MG63 (cell line): ENCODE data around the gene RHOD. TPM values are rescaled to one million over a fixed set of nuclear protein-coding genes. Genes with fewer than 3 reads are reported as not detected.

ENCODE experiments used
- DNase-seq: peaks from one replicate; pipeline ENCODE4 v3.0.0-alpha.2; 2020
- H3K27me3 ChIP-seq: fragments of 250-450 bp; sonication (Bioruptor Pico); 2 replicates; pipeline ENCODE4 v1.5.1; 2020; ENCODE audit warnings: mild to moderate bottlenecking, moderate library complexity
- H3K36me3 ChIP-seq: fragments of 250-450 bp; sonication (Bioruptor Pico); 2 replicates; pipeline ENCODE4 v1.5.1; 2020; ENCODE audit warnings: mild to moderate bottlenecking, moderate library complexity
- H3K4me3 ChIP-seq: fragments of 250-450 bp; sonication (Bioruptor Pico); 2 replicates; pipeline ENCODE4 v1.5.1; 2020; ENCODE audit warnings: mild to moderate bottlenecking, moderate library complexity
- H3K9me3 ChIP-seq: fragments of 250-450 bp; sonication (Bioruptor Pico); 2 replicates; pipeline ENCODE4 v1.5.1; 2020; ENCODE audit warnings: mild to moderate bottlenecking, moderate library complexity
- total RNA-seq: library from RNA; depleted of rRNA; stranded (reverse); fragments of >200 nt; shearing (Covaris generic); gene quantifications from 2 replicates; pipeline ENCODE4 v1.2.3, GENCODE V29; 2014; ENCODE audit warnings: low replicate concordance

The RHOD gene
- total RNA-seq, 1 experiment from 2014 or later: 85.6 TPM

DNA sequence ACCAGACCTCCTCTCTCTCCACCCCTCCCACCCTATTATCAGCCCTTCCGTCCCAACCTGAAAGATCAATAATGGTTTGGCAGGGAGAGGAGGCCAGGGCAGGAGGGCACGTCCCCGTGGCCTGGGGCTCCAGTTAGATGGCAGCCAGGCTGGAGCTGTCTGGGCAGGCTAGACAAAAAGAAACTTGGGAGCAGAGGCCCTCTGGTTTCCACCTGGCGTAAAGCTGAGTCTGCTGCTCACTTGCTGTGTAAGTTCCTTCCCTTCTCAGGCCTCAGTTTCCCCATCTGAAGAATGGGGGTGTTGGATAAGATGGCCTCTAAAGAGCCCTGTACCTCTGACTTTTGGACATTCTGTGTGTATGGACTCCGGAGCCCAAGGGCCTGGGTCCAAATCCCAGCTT lies 3.8 kb upstream of the RHOD start:
- no peaks in the 10 kb centered on the region for H3K27me3 ChIP-seq
- H3K4me3 ChIP-seq: no peak overlapping the region
- no peak for DNase-seq
- no peaks in the 10 kb centered on the region for H3K9me3 ChIP-seq
- no peaks in the 10 kb centered on the region for H3K36me3 ChIP-seq

DNA sequence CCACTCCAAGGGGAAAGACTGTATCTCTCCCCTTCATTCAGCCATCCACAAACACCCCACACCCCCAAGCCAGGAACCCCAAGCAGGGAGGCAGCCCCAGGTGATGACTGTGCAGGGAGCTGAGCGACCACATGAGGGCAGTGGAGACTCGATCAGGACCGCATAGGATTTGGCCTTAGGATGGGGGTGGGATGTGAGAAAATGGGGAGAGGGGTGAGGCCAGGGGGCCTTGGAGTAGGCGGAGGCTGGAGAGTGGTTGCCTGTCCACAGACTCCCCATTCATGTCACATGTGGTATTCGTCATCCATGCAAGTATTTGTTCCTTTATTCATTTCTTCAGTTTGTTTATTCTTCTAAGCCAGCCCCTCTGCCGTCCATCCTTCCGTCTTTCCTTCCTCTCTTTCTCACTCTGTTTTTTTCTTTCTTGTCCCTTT lies 2.7 kb upstream of the RHOD start:
- Histone ChIP-seq H3K27me3 (no peaks in the 10 kb centered on the region), H3K36me3 (peaks cover 4% of the 10 kb centered on the region; the same call in 1 of the 2 replicates), H3K9me3 (no peaks in the 10 kb centered on the region), H3K4me3 (no peak overlapping the region)
- DNase-seq: peak; percentile 56

DNA sequence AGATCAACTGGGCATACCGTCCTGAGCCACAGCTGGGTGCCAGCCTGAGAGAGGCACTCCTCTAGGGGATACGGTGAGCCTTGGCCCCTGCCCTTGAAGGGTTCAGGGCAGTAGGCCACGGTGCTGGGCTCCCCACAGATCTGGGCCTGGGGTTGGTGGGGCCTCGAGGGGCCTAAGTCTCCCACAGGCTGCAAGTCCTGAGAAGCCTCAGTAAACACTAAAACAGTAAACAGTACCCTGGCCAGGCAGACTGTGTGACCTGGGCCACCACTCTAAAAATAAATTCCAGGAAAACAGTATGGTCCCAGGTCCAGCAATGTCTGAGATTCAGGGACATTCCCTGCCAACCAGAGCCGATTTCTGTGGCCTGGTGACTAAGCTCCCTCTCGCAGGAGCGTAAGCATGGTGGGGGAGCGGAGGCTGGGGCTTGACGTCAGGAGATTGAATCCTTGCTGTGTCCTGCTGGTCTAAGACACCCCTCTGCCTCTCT lies 2.3 kb upstream of the RHOD start:
- peaks cover 6% of the 10 kb centered on the region for H3K36me3 ChIP-seq
- DNase-seq: peak; percentile 23
- no peaks in the 10 kb centered on the region for H3K27me3 ChIP-seq

DNA sequence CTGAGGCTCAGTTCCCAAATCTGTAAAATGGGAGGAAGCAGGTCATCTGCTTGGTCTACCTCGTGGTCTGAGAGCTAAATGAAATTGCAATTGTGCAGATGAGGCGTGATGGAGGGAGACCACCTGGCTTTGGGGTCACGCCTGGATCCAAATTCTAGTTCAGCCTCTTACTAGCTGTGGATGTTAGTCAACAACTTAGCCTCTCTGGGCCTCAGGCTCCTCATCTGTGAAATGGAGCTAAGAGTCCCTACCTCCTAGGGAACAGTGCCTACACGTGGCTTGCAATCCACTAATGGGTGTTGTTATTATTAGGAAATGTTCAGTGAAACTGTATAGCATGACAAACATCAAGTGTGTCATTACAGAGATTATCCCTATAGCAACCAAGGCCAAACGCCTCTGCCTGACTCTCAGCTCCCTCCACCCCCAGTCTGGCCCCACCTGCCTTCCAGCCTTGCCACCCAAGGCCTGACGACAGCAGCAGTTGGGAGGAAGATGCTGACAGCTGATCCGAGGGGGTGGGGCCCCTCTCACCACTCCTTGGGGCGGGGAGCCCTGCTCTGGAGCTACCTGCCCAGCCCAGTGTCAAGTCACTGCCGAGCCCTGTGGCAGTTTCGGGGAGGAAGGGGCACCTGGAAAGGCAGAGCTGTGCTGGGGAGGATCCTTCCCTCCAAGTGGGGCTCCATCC lies 1.7 kb upstream of the RHOD start:
- H3K27me3 ChIP-seq: no peaks in the 10 kb centered on the region
- peaks cover 6% of the 10 kb centered on the region for H3K36me3 ChIP-seq
- H3K4me3 ChIP-seq: no peak overlapping the region
- peak; percentile 55 for DNase-seq
- no peaks in the 10 kb centered on the region for H3K9me3 ChIP-seq

More for the DNA sequence above, 2.3 kb upstream of the RHOD start:
- Histone ChIP-seq H3K4me3 (no peak overlapping the region), H3K9me3 (no peaks in the 10 kb centered on the region)

DNA sequence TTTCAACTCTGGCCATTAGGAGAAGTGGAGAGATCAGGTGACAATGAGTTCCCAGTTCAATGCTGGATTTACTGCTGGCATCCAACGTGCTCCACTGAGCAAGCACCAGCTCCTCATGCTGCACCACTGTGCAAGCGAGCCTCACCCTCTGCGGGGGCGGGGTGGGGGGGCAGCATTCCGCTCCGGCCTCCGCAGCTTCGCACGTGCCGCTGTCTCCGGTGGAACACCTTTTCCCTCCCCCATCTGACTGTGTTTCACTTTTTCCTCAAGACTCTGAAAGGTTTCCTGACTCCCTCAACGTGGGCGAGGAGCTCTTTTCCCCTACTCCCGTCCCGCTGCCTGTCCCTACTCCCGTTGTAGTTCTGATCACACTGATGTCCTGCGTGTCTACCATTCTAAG lies 835 bp upstream of the RHOD start:
- peak overlapping the region; percentile 53 for H3K4me3 ChIP-seq

DNA sequence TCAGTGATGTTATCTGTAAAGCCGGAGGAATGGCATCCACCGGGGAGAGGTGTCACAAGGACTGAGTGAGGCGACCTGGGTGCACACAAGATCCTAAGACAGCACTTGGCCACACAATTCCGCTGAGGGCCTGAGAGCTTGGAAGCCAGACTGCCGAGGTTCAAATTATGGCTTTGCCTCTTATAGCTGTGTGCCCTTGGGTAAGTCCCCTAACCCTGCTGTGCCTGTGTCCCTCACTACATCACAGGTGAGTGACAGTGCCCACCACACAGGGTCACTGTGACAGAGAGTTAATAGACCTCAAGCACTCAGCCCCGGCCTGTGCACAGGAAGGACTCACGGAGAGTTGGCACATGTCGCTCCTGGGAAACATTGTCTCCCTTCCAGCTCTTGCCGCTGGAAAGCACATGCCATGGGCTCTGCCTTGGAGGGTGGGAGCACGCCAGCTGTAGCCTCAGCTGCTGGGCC lies 592 bp downstream of the RHOD start:
- peak; percentile 48 for DNase-seq
- Histone ChIP-seq H3K9me3 (no peaks in the 10 kb centered on the region), H3K36me3 (peaks cover 6% of the 10 kb centered on the region), H3K27me3 (no peaks in the 10 kb centered on the region), H3K4me3 (peak overlapping the region; percentile 53)

More for the DNA sequence above, 835 bp upstream of the RHOD start:
- no peak for DNase-seq
- no peaks in the 10 kb centered on the region for H3K9me3 ChIP-seq
- peaks cover 6% of the 10 kb centered on the region for H3K36me3 ChIP-seq
- no peaks in the 10 kb centered on the region for H3K27me3 ChIP-seq

DNA sequence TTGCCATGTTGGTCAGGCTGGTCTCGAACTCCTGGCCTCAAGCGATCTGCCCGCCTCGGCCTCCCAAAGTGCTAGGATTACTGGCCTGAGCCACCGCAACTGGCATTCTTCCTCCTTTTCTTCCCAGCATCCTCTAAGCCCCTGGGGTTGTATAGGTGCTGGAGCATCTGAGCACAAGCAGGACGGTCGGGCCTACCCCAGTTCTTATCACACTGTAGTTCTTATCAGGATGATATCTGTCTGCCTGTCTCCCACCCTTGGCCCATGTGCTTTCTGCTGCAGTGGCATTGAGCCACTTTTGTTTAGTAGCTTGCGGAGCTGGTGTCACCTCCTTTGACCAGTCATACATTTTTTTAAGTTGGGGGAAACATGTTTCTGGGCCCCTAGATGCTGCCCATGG lies 1.9 kb downstream of the RHOD start:
- no peak for DNase-seq
- H3K9me3 ChIP-seq: no peaks in the 10 kb centered on the region
- H3K27me3 ChIP-seq: no peaks in the 10 kb centered on the region
- peaks cover 6% of the 10 kb centered on the region for H3K36me3 ChIP-seq
- H3K4me3 ChIP-seq: no peak overlapping the region

DNA sequence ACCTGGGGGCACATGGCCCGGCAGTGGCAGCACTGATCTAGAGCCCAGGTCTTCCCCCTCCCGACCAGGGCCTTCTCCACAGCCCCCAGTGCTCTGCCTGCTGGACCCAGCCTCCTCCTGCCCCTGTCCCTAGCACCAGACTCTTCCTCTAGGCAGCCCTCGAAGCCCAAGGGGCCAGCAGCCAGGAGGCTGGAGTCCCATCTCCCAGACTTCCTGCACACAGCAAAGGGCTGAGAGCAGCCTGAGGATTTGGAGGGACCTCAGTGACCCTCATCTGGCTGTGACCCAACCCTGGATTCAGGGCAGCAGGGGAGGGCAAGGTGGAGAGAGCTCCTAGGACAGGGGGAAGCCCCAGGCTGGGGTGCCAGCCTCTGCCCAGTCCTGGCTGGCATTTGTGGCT lies 3.0 kb downstream of the RHOD start:
- H3K9me3 ChIP-seq: no peaks in the 10 kb centered on the region
- DNase-seq: no peak
- H3K27me3 ChIP-seq: no peaks in the 10 kb centered on the region
- H3K4me3 ChIP-seq: no peak overlapping the region
- H3K36me3 ChIP-seq: peaks cover 6% of the 10 kb centered on the region

DNA sequence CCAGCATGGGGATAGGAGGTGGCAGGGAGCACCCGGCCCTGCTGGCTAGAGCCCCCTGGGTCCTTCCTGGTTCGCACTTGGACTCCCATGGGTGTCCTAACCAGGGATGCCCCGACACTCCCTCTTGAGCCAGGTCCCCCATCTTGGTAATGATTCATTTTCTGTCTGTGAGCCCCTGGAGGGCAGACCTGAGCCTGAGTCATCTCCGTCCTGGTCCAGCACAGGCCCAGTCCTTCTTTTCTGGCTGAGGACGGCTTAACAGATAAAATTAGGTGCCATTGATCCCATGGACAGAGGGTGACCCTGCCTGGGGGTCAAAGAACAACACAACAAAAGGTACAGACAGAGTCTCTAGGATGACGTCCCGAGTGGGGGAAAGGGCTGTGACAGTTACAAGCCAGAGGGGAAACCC lies 3.5 kb downstream of the RHOD start:
- H3K4me3 ChIP-seq: no peak overlapping the region
- no peaks in the 10 kb centered on the region for H3K9me3 ChIP-seq
- H3K36me3 ChIP-seq: peaks cover 6% of the 10 kb centered on the region
- H3K27me3 ChIP-seq: no peaks in the 10 kb centered on the region
- no peak for DNase-seq

DNA sequence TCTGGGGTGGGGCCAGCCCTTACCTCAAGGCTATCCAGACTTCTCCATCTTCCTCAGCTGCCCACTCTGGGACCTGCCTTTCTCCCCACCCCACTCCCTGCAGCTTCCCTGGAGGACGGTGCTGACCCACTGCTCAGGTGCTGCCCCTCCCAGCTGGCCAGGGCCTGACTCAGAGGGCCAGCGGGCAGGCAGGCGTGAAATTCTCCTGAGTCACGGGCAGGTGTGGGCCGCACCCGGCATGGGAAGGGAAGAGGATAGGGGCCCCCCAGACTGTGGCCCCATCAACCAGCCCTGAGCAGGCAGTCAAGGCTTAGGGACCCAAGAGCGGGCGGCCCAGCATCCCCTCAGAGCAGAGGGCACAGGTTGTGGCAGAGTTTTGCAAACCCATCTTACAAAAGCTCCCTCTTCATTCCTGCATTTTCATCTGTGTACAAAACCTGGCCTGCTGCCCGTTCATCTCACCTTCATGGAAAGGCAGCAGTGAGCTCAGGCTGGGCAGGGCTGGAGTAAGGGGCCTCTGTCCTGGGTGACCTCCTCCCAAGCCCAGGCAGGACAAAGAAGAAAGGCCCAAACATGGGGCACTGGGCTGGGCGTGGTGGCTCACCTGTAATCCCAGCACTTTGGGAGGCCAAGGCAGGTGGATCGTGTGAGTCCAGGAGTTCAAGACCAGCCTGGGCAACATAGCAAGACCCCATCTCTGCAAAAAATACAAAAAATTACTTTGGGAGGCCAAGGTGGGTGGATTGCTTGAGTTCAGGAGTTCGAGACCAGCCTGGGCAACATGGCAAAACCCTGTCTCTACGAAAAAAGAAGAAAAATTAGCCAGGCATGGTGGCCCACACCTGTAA lies 6.1 kb downstream of the RHOD start:
- no peaks in the 10 kb centered on the region for H3K9me3 ChIP-seq
- peaks cover 6% of the 10 kb centered on the region for H3K36me3 ChIP-seq
- no peak for DNase-seq
- no peaks in the 10 kb centered on the region for H3K27me3 ChIP-seq
- no peak overlapping the region for H3K4me3 ChIP-seq

DNA sequence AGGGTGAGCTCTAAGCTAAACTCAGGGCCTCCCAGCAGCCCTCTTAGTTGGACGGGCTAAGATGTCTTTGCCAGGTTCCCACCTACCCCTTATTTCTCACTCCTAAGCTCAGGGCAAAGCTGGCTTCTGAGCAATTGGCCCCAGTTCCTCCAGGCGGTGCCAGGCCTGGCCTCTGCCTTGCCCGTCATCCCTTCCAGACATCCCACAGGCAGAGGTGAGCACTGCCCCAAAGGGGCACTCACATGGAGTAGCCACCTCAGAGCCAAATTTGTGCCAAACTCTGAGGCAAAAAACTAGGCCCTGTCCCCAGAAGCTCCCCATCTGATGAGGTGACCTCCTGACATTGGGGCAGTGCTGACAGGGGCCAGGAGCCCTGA lies 9.7 kb downstream of the RHOD start:
- Histone ChIP-seq H3K4me3 (no peak overlapping the region), H3K27me3 (no peaks in the 10 kb centered on the region), H3K36me3 (no peaks in the 10 kb centered on the region; the same call in none of the 2 replicates), H3K9me3 (no peaks in the 10 kb centered on the region)
- DNase-seq: no peak

DNA sequence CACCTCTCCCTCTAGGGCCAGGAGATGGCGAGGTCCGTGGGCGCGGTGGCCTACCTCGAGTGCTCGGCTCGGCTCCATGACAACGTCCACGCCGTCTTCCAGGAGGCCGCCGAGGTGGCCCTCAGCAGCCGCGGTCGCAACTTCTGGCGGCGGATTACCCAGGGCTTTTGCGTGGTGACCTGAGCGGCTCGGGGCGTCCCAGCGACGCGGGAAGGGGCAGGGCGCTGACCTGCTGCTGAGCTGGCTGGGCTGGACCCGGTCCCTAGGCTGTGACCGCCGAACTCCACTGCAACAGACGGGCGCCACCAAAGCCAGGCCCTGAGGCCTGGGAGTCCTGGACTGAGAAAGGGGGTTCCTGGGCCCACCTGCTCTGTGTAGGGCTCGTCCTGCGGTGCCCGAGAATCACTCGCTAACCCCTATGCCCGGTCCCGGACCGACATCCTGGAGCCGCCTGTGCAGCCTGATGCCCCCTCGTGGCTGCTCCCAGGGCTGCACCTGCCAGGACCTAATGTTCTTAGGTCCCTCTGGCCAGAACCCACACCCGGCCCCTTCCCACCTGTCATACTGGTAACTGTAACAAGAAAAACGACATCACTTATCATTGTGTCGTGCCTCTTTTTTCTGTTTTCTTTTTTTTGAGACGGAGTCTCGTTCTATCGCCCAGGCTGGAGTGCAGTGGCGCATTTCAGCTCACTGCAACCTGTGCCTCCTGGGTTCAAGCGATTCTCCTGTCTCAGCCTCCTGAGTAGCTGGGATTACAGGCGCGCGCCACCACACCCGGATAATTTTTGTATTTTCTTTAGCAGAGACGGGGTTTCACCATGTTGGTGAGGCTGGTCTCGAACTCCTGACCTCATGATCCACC lies 15.0 kb downstream of the RHOD start:
- Histone ChIP-seq H3K9me3 (no peaks in the 10 kb centered on the region), H3K27me3 (no peaks in the 10 kb centered on the region), H3K36me3 (peaks cover 2% of the 10 kb centered on the region; the same call in 1 of the 2 replicates), H3K4me3 (no peak overlapping the region)
- no peak for DNase-seq

DNA sequence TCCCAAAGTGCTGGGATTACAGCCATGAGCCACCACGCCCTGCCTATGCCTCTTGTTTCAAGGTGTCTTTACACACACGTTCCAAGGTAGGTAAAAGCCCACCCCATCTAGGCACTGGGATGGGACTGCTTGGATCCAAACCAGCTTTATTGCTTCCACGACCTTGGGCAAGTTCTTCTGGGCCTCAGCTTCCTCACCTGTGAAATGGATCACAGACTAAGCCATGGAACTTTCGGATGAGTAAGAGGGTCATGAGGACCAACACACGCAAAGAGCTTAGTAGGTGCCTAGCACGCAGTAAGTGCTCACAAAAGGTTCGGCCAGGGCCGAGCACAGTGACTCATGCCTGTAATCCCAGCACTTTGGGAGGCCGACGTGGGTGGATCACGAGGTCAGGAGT lies 15.6 kb downstream of the RHOD start:
- no peaks in the 10 kb centered on the region for H3K9me3 ChIP-seq
- no peaks in the 10 kb centered on the region for H3K27me3 ChIP-seq
- no peak overlapping the region for H3K4me3 ChIP-seq
- DNase-seq: no peak
- H3K36me3 ChIP-seq: peaks cover 2% of the 10 kb centered on the region; the same call in 1 of the 2 replicates

DNA sequence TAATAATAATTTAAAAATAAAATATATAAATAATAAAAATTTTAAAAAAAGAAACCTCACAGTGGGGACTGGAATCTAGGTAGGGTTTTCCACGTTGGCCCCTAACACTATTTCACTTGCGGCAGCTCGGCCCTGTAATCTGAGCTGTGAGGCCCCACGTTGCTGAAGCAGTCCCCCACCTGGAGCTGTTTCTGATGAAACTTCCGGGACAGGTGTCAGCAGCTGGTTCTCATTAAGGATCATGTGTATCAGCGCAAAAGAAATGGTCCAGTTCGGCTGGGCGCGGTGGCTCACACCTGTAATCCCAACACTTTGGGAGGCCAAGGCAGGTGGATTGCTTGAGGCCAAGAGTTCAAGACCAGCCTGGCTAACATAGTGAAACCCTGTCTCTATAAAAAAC lies 17.3 kb downstream of the RHOD start:
- no peak for DNase-seq
- H3K27me3 ChIP-seq: no peaks in the 10 kb centered on the region
- no peak overlapping the region for H3K4me3 ChIP-seq

DNA sequence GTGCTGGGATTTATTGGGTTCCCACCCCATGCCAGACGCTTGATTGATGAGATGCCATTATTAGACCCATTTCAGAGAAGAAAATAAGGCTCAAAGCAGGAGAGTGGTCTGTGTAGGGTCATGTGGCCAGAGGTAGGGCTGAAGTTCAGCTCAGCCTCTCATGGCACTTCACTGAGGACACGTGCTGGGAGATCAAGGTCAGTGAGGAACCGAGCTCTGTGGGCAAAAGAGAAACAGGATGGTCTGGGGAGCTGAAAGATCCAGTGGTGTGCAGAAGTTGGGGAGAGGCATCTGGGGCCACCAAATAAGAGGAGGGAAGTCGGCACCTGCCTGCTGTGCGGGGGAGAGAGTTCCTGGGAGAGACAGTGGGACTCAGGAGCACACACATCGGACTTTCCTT lies 19.6 kb downstream of the RHOD start:
- no peaks in the 10 kb centered on the region for H3K27me3 ChIP-seq

More for the DNA sequence above, 17.3 kb downstream of the RHOD start:
- peaks cover 2% of the 10 kb centered on the region; the same call in 1 of the 2 replicates for H3K36me3 ChIP-seq
- no peaks in the 10 kb centered on the region for H3K9me3 ChIP-seq

DNA sequence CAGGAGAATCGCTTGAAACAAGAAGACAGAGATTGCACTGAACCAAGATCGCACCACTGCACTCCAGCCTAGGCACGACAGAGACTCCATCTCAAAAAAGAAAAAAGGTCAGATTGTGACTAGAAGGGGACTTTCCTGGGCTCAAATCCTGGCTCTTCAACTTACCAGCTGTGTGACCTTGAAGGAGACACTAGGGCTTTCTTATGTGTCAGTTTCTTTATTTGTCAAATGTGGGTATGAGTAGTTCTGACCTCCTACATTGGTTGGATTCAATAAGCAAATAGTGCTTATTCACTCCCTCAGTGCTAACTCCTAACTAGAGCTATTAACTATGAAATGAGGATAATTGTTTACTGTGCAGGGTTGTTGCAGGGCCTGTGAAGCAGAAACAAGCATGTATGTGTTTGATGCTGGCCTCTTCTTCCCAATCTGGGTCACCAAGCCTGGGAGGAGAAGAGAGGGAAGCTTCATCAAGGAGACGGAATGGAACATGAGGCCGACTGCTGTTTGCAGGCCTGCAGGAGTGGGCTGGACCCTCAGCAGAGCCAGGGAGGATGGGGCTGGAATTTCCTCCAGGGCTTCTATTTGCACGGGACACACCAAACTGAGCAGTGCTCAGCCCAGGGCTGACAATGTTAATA lies 22.5 kb downstream of the RHOD start:
- Histone ChIP-seq H3K4me3 (no peak overlapping the region), H3K27me3 (no peaks in the 10 kb centered on the region), H3K36me3 (no peaks in the 10 kb centered on the region), H3K9me3 (no peaks in the 10 kb centered on the region)
- no peak for DNase-seq

More for the DNA sequence above, 19.6 kb downstream of the RHOD start:
- Histone ChIP-seq H3K9me3 (no peaks in the 10 kb centered on the region), H3K4me3 (no peak overlapping the region), H3K36me3 (peaks cover 2% of the 10 kb centered on the region; the same call in 1 of the 2 replicates)
- no peak for DNase-seq
